Measurements from ENCODE around the gene CHCHD2.
"Not testable (repeated sequence)": the region's sequence is repeated elsewhere in the genome, so short reads cannot be mapped to it uniquely, and the experiment has no call there.

The CHCHD2 gene

DNA sequence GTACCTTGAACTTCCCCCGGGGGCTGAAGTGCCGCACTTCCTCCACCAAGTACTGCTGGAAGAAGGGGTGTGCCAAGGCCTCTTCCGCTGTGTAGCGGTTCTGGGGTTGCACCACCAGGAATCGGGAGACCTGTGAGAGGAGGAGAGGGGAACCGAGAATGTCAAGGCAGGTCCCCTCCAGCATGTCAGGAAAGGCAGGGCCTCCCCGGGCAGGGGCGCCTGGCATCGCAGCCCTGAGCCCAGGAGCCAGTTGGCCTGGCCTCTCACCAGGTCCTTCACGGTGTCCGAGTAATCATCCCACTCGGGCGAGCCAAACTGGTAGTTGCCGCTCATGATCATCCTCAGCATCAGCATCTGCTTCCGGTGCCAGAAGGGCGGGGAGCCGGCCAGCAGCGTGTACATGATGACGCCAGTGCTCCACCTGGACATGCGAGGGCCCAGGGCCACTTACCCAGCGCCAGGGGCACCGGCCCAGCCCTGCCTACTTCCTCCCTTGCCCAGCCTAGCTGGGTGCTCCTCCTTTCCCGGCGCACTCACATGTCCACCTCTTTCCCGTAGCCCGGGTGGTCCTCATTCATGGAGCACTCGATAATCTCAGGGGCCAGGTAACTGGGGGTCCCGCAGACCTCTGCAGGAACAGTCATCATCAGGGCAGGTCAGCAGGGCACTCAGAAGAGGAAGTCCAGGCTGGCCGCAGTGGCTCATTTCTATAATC lies 24.5 kb downstream of the CHCHD2 start:
- DNase-seq: no peak

GRCh38 chr7:56080726-56081435 lies 25.4 kb downstream of the CHCHD2 start:
- not testable (repeated sequence) for DNase-seq

- DNase-seq: no peak
These were observed 26.7 kb downstream of the CHCHD2 start for GRCh38 chr7:56079450-56080185.

- DNase-seq: no peak
These were observed 28.1 kb downstream of the CHCHD2 start for GRCh38 chr7:56078196-56078595.

DNA sequence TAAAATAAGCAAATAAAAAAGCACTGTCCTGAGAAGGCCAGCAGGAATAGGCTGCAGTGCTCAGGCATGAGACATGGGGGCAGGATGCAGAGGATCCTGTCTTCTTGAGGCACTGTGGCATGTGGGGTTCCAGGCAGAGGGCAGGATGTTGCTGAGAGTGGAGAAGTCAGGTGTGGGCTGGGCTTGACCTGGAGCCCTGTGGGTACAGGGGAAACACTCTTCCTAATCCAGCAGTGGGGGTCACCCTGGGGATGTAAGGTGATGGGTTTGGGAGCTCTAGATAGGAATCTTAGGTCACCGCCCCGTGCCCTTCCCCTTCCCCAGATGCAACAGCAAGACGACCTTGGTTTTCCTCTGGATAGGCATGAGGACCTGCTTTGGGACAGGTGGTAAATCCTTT lies 28.6 kb downstream of the CHCHD2 start:
- no peak for DNase-seq

DNA sequence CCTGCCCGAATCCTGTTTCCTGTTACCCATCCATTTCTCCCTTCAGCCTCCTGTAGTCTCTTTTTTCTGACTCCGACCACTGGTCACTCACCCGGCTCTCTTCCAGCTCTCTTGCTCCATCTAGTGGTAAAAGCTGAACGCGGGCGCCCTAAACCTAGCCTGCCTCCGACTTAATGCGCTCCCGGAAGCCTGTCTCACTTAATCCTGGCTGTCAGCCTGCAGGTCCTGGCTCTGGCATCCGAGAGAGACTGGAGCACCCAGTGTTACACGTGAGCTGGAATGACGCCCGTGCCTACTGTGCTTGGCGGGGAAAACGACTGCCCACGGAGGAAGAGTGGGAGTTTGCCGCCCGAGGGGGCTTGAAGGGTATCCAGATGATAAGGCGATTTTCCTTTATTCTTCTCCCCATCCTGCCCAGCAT lies 31.9 kb downstream of the CHCHD2 start:
- DNase-seq: peak; percentile 88

- not testable (repeated sequence) for DNase-seq
These were observed 39.9 kb downstream of the CHCHD2 start for GRCh38 chr7:56066376-56066775.

- DNase-seq: peak; percentile 97
These were observed 42.2 kb downstream of the CHCHD2 start, which contains the start of gene SUMF2 for GRCh38 chr7:56063882-56064625. SUMF2 (plus strand) TSS chr7:56064286; CDS start chr7:56064312, 26 bp downstream.

DNA sequence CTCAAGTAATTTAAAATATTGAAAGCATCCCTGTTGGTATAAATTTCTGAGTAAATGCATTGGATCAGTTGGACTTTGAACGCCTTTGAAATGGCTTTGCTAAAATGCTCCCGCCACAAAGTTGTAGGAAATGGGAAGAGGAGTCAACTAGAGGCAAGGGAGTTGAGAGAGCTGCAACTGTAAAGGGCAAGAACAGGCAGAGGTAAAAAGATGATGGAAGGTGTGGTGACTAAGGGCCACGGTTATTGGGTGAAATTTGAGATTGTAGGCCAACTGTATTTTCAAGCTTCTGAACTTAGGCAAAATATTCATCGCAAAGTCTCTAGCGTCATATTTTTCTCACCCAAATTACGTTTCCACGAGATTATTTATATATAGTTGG lies 42.8 kb downstream of the CHCHD2 start:
- DNase-seq: no peak

GRCh38 chr7:56062382-56062781 lies 43.9 kb downstream of the CHCHD2 start:
- peak; percentile 28 for DNase-seq

DNA sequence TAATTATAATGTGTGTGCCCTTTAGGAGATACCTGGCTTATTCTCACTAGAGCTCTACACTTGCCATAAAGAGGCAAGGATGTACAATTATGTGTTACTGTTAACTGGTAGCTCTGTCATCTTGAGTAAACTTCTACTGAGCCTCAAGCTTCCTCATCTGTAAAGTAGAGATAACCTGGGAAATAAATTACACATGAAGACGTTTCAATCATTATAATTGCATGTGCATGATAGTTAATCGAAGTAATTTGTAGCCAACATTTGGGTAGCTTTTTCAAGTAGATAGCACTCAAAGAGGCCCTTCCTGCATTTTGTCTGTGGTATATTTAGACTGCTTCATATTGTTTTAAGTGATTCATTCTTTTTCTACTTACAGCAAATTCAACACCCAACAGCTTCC lies 52.3 kb downstream of the CHCHD2 start:
- no peak for DNase-seq

- no peak for DNase-seq
These were observed 52.9 kb downstream of the CHCHD2 start for GRCh38 chr7:56053379-56053778.
